PC-3 (cell line): ENCODE data around the gene MAP3K9.

ENCODE experiments used
- CTCF ChIP-seq: fragments of 300-600 bp; sonication (generic); conservative IDR thresholded peaks from 2 replicates; pipeline ENCODE4 v1.5.1; 2017; ENCODE audit warnings: antibody characterized with exemption, low read depth, mild to moderate bottlenecking, low read length
- EZH2 ChIP-seq: fragments of 300-600 bp; sonication (generic); IDR thresholded peaks from one replicate; pipeline ENCODE4 v1.6.1; 2017; ENCODE audit warnings: antibody characterized with exemption, mild to moderate bottlenecking, low read length; ENCODE audit not compliant: unreplicated experiment

DNA sequence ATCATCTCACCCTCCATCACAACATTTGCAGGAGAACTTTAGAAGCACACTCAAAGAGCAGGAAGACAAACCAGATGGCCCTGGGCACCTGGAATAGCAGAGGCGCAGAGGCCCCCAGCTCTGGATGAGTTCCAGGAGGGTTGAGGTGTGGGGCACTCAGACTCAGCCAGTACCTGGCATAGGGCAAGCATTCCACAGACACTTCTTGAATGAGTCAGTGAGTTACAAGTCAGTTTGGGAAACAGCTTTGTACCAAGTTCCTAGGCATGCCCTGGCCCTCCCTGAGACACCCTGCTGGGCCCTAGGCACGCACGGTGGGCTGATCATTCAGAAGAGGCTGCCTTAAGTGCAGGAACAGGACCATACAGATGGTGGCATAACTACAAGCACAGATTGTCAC is 54.3 kb downstream of the MAP3K9 start:
- TF ChIP-seq CTCF, result no peak
- no peak for TF ChIP-seq EZH2
